ENCODE results near the gene TMEM52. TPM values are rescaled to one million over a fixed set of nuclear protein-coding genes. Genes with fewer than 3 reads are reported as not detected.
A peak's percentile ranks its signal among the peaks of the same experiment; 100 is the strongest.

TMEM52 gene
- total RNA-seq, 4 donors from 2014 or later, result 2.9 to 6.4 (median 4.1) TPM

DNA sequence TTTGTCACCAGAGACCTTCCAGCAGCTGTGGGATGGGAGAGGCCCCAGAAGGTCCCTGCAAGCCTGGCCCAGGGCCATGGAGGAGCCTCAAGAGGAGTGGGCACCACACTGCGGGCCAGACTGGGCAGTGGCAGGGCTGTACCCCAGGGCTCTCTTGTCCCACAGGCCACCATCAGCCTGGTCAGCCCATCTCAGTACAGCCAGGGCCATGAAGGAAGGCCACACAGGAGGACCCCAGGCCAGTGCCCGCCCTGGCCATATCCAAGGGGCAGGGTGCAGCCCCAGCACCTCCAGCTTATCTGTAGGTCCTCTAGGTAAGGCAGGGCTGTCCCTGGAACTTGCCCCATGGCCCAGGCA lies 25.1 kb downstream of the TMEM52 start:
- intact Hi-C loops (cut with DNase I; ENCODE audit: low total_unique reads), result loop anchor here (10.0 kb wide), 1 partner anchor 109 kb away; no protein-coding TSS in a partner anchor
- TF ChIP-seq POLR2A (IDR thresholded peaks at IDR 0.05), result no peak
- TF ChIP-seq, protein P1, sequence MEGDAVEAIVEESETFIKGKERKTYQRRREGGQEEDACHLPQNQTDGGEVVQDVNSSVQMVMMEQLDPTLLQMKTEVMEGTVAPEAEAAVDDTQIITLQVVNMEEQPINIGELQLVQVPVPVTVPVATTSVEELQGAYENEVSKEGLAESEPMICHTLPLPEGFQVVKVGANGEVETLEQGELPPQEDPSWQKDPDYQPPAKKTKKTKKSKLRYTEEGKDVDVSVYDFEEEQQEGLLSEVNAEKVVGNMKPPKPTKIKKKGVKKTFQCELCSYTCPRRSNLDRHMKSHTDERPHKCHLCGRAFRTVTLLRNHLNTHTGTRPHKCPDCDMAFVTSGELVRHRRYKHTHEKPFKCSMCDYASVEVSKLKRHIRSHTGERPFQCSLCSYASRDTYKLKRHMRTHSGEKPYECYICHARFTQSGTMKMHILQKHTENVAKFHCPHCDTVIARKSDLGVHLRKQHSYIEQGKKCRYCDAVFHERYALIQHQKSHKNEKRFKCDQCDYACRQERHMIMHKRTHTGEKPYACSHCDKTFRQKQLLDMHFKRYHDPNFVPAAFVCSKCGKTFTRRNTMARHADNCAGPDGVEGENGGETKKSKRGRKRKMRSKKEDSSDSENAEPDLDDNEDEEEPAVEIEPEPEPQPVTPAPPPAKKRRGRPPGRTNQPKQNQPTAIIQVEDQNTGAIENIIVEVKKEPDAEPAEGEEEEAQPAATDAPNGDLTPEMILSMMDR (IDR thresholded peaks at IDR 0.05), result no peak
- no peak for DNase-seq (ENCODE audit: low spot score in 2 of 2)
- 92% methylated on average over 2 of the region's 2 CpGs; no CpG with 5 or more reads in 1 of the 2 donors for WGBS, 2 donors
- H3K4me3 ChIP-seq (ENCODE audit: low read depth, poor library complexity, severe bottlenecking), result no peak overlapping the region

GRCh38 chr1:1893291-1893985 lies 25.6 kb downstream of the TMEM52 start:
- WGBS, 2 donors, result 80 to 81% methylated on average over 19 of the region's 19 CpGs
- DNase-seq (ENCODE audit: low spot score in 2 of 2), result no peak
- H3K4me3 ChIP-seq (ENCODE audit: low read depth, poor library complexity, severe bottlenecking), result no peak overlapping the region
- intact Hi-C loops (cut with DNase I; ENCODE audit: low total_unique reads), result loop anchor here (10.0 kb wide), 1 partner anchor 109 kb away; no protein-coding TSS in a partner anchor
- TF ChIP-seq, protein P1 (IDR thresholded peaks at IDR 0.05), result no peak
- no peak for TF ChIP-seq POLR2A (IDR thresholded peaks at IDR 0.05)

GRCh38 chr1:1892763-1893120 lies 26.3 kb downstream of the TMEM52 start:
- no peak for DNase-seq (ENCODE audit: low spot score in 2 of 2)
- WGBS, 2 donors, result 52% methylated on average over 7 of the region's 7 CpGs
- intact Hi-C loops (cut with DNase I; ENCODE audit: low total_unique reads), result loop anchor here (10.0 kb wide), 1 partner anchor 108 kb away; no protein-coding TSS in a partner anchor
- no peak for TF ChIP-seq POLR2A (IDR thresholded peaks at IDR 0.05)
- TF ChIP-seq, protein P1 (IDR thresholded peaks at IDR 0.05), result no peak
- no peak overlapping the region for H3K4me3 ChIP-seq (ENCODE audit: low read depth, poor library complexity, severe bottlenecking)

GRCh38 chr1:1892079-1892762 lies 26.9 kb downstream of the TMEM52 start:
- WGBS, 2 donors, result 30 to 31% methylated on average over 21 of the region's 21 CpGs
- TF ChIP-seq, protein P1 (IDR thresholded peaks at IDR 0.05), result no peak
- TF ChIP-seq POLR2A (IDR thresholded peaks at IDR 0.05), result no peak
- H3K4me3 ChIP-seq (ENCODE audit: low read depth, poor library complexity, severe bottlenecking), result peak overlapping the region; percentile 52
- DNase-seq (ENCODE audit: low spot score in 2 of 2), result peak in 1 of 2 donors; percentile 59
- intact Hi-C loops (cut with DNase I; ENCODE audit: low total_unique reads), result loop anchor here (10.0 kb wide), 1 partner anchor 107 kb away; no protein-coding TSS in a partner anchor

GRCh38 chr1:1891349-1892078 lies 27.6 kb downstream of the TMEM52 start:
- DNase-seq (ENCODE audit: low spot score in 2 of 2), result peak; percentile 68 to 94
- 2 to 3% methylated on average over 13 to 16 of the region's 59 CpGs for WGBS, 2 donors

More at GRCh38 chr1:1891349-1892078, 27.6 kb downstream of the TMEM52 start:
- H3K4me3 ChIP-seq (ENCODE audit: low read depth, poor library complexity, severe bottlenecking), result peak overlapping the region; percentile 52
- TF ChIP-seq POLR2A (IDR thresholded peaks at IDR 0.05), result no peak
- intact Hi-C loops (cut with DNase I; ENCODE audit: low total_unique reads), result loop anchor here (10.0 kb wide), 1 partner anchor 107 kb away; no protein-coding TSS in a partner anchor
